Lower leg skin (tissue), 3 donors: Measurements from ENCODE around the gene TYW3.

Experiments
- POLR2A ChIP-seq, 2 donors: fragments of 450-650 bp; IDR thresholded peaks; one replicate each; pipeline ENCODE4 v1.6.1; 2016 to 2017; ENCODE audit warnings: antibody characterized with exemption in 2 of 2, mild to moderate bottlenecking in 1 of 2, moderate library complexity in 1 of 2
- TF ChIP-seq, protein P1 (sequence below), 3 donors: fragments of 450-650 bp; IDR thresholded peaks; one replicate each; pipeline ENCODE4 v1.5.1; 2016; ENCODE audit warnings: antibody characterized with exemption in 3 of 3, mild to moderate bottlenecking in 3 of 3, moderate library complexity in 2 of 3

DNA sequence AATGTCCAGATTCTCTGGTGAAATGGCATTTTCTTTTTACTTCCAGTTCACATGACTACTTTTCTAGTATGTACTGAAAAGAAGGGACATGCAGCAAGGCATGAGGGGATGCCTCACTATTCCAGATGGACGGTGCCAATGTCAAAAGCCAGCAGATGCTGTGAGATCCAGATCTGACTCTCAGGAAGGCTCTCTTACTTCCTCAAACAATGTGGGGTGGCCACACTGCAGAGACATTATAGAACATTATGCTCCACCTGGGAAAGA is 17.8 kb upstream of the TYW3 start:
- TF ChIP-seq, protein P1, sequence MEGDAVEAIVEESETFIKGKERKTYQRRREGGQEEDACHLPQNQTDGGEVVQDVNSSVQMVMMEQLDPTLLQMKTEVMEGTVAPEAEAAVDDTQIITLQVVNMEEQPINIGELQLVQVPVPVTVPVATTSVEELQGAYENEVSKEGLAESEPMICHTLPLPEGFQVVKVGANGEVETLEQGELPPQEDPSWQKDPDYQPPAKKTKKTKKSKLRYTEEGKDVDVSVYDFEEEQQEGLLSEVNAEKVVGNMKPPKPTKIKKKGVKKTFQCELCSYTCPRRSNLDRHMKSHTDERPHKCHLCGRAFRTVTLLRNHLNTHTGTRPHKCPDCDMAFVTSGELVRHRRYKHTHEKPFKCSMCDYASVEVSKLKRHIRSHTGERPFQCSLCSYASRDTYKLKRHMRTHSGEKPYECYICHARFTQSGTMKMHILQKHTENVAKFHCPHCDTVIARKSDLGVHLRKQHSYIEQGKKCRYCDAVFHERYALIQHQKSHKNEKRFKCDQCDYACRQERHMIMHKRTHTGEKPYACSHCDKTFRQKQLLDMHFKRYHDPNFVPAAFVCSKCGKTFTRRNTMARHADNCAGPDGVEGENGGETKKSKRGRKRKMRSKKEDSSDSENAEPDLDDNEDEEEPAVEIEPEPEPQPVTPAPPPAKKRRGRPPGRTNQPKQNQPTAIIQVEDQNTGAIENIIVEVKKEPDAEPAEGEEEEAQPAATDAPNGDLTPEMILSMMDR (IDR thresholded peaks at IDR 0.05), result no peak
- TF ChIP-seq POLR2A (IDR thresholded peaks at IDR 0.05), result no peak
